ENCODE data around the gene ITPKC.
A peak's percentile ranks its signal among the peaks of the same experiment; 100 is the strongest.

The ITPKC gene

DNA sequence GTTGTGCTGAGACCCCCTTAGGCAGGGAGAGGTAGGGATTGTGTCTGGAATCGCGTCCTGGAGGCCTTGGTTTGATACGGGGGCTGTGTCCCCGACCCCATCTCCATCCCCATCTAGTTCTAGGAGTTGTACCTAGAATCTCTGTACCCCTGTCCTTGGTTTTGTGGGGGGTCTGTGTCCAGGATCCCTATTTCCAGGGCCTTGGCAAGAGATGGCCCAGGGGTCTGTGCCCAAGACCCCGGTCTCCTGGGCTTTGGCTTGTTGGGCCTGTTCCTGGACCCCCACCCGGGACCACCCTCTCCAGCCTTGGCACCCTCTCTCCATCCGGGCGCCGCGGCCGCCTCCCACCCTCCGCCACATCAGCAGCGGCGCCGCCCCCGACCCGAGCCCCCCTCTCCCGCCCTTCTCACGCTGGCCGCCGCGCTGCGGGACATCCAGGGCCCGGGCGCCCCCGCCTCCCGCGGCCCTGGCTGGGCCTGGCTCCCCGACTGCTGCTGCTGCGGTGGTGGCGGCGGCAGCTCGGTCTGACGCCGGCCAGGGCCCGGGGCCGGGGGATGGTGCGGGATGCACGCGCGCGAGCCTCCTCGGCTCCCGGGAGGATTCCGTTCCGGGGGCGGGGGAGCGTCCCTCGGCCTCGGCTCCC is 26.7 kb upstream of the ITPKC start, which contains the start of gene NUMBL:
NUMBL (minus strand) TSS at position 602 of the 643 bp plus-strand sequence; CDS start at position 434, 168 bp downstream.
- DNase-seq (ENCODE audit: low spot score), result no peak

DNA sequence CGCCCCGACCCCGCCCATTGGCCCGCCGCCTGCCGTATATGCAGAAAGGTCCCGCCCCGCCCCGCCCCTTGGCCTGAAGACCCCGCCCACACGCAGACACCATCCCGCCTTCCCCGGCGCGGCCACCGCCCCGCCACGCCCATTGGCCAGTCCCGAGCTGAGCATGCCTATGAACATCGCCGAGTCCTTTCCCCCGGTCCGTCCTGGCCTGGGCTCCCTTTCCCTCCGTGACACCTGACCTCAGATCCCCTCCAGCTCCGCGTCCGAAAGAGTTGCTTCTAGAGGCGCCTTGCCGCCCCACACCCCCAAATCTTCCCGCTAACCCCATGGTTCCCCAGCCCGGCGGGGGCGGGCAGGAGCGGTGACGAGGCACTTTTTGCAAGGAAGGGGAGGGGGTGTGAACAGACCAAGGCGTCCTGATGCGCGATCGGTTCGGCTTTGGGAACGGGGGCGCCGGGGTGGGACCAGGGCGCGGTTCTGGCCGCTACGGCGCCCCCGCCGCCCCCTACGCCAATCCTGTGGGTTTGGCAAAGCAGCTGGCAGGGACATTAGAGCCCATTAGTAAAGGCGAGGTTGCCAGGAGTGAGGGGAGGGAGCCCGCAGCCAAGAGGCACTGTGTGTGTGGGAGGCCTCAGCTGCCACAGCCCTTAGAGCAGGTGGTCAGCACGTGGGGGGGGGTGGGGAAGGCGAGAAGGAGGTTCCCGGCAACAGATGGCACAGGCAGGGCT is 26.1 kb upstream of the ITPKC start:
- peak; percentile 89 for DNase-seq (ENCODE audit: low spot score)

DNA sequence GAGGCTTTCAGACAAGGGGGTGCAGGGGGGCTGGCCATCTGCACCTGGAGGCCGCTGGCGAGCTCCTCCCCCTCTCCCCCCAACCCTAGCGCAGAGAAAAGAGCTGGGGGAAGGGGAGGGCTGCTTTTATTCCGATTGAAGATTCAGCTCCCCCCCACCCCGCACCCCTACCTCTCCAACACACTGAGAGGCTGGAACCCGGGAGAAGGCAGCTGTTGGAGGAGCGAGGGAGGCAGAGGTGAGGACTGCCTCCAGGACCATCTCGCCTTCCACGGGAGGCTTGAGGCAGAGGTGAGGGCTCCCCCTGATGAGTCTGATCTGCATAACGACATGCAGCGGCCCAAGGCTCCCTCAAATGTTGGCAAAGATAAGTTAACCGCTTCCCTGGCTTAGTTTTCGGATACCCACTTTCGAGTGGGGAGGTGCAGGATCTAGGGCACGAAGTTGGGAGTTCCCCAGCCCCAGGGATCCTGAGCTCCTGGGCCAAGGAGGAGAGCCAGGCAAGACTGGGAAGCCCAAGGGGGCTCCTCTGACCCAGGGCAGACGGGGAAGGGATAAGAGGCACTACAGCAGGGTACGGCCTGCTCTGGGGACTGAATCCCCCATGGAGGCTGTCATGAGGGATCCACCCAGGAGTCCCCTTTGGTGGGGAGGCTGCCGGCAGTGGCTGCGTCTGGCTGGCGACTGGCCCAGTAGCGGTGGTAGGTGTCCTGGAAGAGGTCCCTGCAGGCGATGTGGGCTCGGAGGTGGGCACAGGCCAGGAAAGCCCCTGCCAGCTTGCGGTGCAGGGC is 25.3 kb upstream of the ITPKC start:
- no peak for DNase-seq (ENCODE audit: low spot score)

- DNase-seq (ENCODE audit: low spot score), result no peak
These were observed 24.7 kb upstream of the ITPKC start for GRCh38 chr19:40692212-40692551.

- DNase-seq (ENCODE audit: low spot score), result no peak
These were observed 23.6 kb upstream of the ITPKC start for GRCh38 chr19:40693150-40693788.

- no peak for DNase-seq (ENCODE audit: low spot score)
These were observed 23.0 kb upstream of the ITPKC start for GRCh38 chr19:40693896-40694295.

GRCh38 chr19:40695881-40696280 is 21.0 kb upstream of the ITPKC start:
- DNase-seq (ENCODE audit: low spot score), result no peak

DNA sequence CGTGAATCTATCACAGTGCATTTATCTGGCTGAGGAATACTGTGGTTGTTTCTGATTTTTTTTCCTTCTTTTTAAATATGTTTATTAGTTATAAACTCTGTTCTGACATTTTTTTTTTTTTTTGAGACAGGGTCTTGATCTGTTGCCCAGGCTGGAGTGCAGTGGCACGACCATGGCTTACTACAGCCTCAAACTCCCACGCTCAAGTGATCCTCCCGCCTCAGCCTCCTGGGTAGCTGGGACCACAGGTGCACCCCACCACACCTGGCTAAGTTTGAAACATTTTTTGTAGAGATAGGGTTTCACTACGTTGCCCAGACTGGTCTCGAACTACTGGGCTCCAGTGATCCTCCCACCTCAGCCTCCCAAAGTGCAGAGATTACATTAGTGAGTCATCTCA is 19.9 kb upstream of the ITPKC start:
- no peak for DNase-seq (ENCODE audit: low spot score)

GRCh38 chr19:40700083-40700482 is 16.8 kb upstream of the ITPKC start:
- DNase-seq (ENCODE audit: low spot score), result no peak

GRCh38 chr19:40701758-40702157 is 15.2 kb upstream of the ITPKC start:
- no peak for DNase-seq (ENCODE audit: low spot score)

DNA sequence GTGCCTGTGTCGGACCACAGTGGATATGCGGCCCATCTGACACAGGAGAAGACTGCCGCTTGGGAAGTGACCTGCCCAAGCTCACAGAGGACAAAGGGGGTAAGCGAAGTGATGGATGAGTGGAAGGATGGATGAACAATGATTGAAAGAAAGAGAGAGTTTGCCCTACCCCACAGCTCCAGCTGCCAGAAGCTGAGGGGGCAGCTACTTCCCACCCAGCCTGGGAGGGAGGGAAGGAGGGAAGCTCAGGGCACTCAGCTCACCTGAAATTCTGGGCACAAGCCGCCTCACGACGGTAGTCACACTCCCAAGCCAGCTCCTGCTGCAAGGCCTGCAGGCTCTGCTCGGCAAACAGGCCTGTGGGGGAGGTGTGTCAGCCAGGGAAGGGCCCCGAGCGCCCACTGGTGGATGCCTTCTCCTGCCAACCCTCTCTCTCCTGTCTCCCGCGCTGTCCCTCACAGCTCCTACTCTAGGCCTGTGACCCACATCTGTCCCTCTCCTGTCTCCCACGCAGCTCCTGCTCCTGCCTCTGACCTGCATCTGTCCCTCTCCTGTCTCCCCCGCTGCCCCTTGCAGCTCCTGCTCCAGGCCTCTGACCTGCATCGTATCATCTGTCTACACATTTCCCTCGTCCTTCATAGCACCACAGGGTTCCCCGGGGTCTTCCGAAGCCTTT is 14.4 kb upstream of the ITPKC start:
- no peak for DNase-seq (ENCODE audit: low spot score)

- DNase-seq (ENCODE audit: low spot score), result no peak
These were observed 13.7 kb upstream of the ITPKC start for GRCh38 chr19:40703029-40703755.

DNA sequence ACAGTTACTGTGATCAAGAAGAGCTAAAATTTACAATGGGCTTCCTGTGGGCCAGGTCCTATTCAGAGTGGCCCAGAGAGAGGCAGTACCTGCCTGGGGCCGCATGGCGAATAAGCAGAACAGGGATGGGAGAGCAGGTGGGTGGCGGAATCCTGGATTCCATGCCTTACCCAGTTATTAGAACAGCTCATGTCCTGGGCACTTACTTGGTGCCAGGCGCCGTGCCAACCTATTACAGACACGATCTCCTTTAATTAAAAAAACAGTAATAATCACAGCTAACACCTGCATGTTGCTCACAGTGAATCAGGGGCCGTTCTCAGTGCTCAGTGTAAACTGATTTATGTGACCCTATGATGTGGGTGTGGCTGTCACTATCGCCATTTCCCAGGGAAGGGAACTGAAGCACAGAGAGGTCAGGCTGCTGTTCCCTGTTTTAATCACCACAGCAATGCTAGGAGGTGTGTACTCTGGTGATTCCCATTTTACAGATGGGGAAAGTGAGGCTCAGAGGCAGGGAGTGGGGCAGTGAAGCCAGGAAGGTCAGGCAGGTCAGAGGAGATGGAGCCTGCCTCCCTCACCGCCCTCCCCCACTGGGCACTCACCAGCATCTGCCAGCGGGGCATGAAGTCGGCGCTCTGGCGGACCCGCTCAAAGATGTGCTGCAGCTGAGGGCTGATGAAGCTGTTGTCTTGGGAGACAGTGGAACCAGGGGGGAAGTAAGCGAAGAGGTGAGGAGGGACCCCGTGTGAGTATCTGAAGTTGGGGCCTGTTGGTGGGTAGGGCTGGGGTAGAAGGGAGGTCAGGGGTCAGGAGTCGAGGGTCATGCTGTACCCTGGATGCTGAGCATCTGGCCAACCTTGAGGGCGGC is 12.2 kb upstream of the ITPKC start:
- DNase-seq (ENCODE audit: low spot score), result no peak

- DNase-seq (ENCODE audit: low spot score), result no peak
These were observed 11.6 kb upstream of the ITPKC start for GRCh38 chr19:40705362-40705651.

- no peak for DNase-seq (ENCODE audit: low spot score)
These were observed 10.8 kb upstream of the ITPKC start for GRCh38 chr19:40705950-40706619.

GRCh38 chr19:40707615-40708014 is 9.3 kb upstream of the ITPKC start:
- no peak for DNase-seq (ENCODE audit: low spot score)

DNA sequence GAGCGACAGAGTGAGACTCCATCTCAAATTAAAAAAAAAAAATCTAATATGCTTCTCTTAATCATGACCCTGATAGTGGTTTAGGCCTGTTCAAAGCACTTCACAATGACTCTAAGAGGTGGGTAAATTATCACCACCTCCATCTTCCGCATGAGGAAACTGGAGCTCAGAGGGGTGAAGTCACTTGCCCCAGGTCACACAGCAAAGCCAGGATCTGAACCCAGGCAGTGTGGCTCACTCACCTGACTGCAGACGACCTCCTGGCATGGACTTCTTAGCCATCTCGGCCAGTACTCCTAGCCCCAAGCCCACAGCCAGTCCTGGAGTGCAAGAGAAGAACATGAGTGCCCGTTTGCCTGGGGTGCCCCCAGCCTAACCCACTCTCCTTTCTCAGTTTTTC is 7.1 kb upstream of the ITPKC start:
- no peak for DNase-seq (ENCODE audit: low spot score)

DNA sequence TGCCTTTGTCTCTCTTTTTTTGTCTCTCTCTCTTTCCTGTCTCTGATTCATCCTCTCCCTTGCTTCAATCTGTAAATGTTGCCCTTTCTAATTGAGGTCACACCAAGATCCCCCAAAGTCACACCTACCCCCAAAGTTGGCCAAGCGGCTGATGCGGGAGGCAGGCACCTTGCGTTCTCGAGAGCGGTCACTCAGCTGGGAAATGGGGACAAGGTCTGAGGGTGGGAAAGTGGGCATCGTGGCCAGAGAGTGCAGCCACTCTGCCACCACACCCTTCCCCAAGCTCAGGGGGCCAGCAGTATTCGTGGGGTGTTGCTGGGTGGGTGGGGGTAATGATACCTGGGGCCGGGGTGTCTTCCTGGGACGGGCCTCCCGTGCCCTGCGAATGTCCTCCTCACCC is 3.0 kb upstream of the ITPKC start:
- no peak for DNase-seq (ENCODE audit: low spot score)

GRCh38 chr19:40714441-40715299 is 2.2 kb upstream of the ITPKC start:
- DNase-seq (ENCODE audit: low spot score), result peak; percentile 93
